ENCODE measurements around the gene PRG2.

DNA sequence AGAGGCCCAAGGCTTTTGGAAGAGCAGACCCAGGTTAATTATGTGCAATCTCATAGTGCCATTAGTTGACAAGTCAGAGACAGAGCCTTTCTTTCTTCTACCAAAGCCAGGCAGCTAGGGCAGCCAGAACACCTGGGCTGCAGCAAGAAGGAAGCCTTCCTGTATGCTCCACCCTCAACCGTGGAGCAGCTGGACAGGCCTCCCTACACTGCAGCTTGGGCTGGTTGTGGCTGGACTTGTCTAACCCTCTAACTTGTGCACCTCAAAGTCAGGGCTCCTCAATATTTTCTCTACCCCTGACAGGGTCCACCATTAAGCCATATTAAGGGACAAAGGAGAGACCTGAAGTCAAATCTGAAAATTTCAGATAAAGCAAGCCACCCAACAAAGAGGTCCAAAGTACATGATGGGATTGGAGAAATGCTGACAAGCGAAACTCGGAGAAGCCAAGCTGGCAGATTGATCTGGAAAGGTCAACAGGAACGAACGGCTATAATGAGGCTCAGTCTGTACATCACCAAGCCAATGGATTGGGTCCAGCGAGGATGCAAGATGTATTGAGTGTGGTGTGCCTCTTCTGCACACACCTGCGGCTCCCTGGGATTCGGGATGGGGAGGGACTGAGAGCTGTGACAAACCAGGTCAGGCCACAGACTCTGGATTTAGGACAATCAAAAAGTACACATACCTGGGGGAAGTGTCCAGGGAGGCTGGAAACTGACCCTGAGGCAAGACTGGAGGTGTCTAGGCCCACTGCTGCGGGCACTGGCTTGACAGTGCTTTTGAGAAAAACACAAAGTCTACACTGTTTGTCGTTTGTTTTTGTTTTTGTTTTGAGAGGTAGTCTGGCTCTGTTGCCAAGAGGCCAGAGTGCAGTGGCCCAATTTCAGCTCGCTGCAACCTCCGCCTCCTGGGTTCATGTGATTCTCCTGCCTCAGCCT is 48.2 kb upstream of the PRG2 start:
- TF ChIP-seq CTCF (IDR thresholded peaks at IDR 0.05 in 8 of 11, conservative IDR thresholded peaks at IDR 0.05 in 3 of 11): no peak
- no peak for TF ChIP-seq POLR2A (IDR thresholded peaks at IDR 0.05)

Measured in spleen (tissue), 7 donors.